HepG2 (cell line): ENCODE data around the gene EXOC6B. TPM values are rescaled to one million over a fixed set of nuclear protein-coding genes. Genes with fewer than 3 reads are reported as not detected.

Experiments used
- AHR ChIP-seq: IDR thresholded peaks from 2 replicates; pipeline ENCODE4 v1.6.1; 2018; ENCODE audit warnings: missing genetic modification reagents, missing compliant biosample characterization
- CEBPZ ChIP-seq: IDR thresholded peaks from 2 replicates; pipeline ENCODE4 v1.6.1; 2012; ENCODE audit warnings: low read length, improper control_type of control experiment
- CHD4 ChIP-seq: fragments of 200-600 bp; sonication (generic); IDR thresholded peaks from 2 replicates; pipeline ENCODE4 v1.7.0; 2017; ENCODE audit warnings: mild to moderate bottlenecking, low read length, borderline replicate concordance
- DZIP1 ChIP-seq: sonication (generic); formaldehyde crosslinking; IDR thresholded peaks from 2 replicates; pipeline ENCODE4 v1.5.0; 2020; ENCODE audit warnings: mild to moderate bottlenecking, missing genetic modification reagents
- HDAC2 ChIP-seq: sonication (generic); formaldehyde crosslinking; IDR thresholded peaks from 2 replicates; pipeline ENCODE4 v1.4.0; 2020; ENCODE audit warnings: missing genetic modification reagents
- HINFP ChIP-seq: sonication (generic); formaldehyde crosslinking; IDR thresholded peaks from 2 replicates; pipeline ENCODE4 v1.4.0; 2020; ENCODE audit warnings: low read depth, mild to moderate bottlenecking, missing genetic modification reagents
- IRF1 ChIP-seq: sonication (generic); formaldehyde crosslinking; IDR thresholded peaks from 2 replicates; pipeline ENCODE4 v1.4.0; 2020; ENCODE audit warnings: low read depth, mild to moderate bottlenecking, missing genetic modification reagents
- ISL2 ChIP-seq: sonication (generic); formaldehyde crosslinking; IDR thresholded peaks from 2 replicates; pipeline ENCODE4 v1.5.0; 2020; ENCODE audit warnings: missing genetic modification reagents
- MIER2 ChIP-seq: IDR thresholded peaks from 2 replicates; pipeline ENCODE4 v1.6.1; 2016; ENCODE audit warnings: missing biosample characterization, missing genetic modification reagents
- PPARG ChIP-seq: conservative IDR thresholded peaks from 2 replicates; pipeline ENCODE4 v1.6.1; 2016; ENCODE audit warnings: missing biosample characterization, missing genetic modification reagents
- RFX5 ChIP-seq: IDR thresholded peaks from 2 replicates; pipeline ENCODE4 v1.6.1; 2011; ENCODE audit warnings: low read depth, low read length, improper control_type of control experiment
- YEATS4 ChIP-seq: sonication (generic); formaldehyde crosslinking; IDR thresholded peaks from 2 replicates; pipeline ENCODE4 v1.4.0; 2020; ENCODE audit warnings: missing genetic modification reagents, borderline replicate concordance
- ZBTB34 ChIP-seq: sonication (generic); formaldehyde crosslinking; IDR thresholded peaks from 2 replicates; pipeline ENCODE4 v1.8.0; 2022; ENCODE audit warnings: mild to moderate bottlenecking, missing genetic modification reagents
- ZNF136 ChIP-seq: sonication (generic); formaldehyde crosslinking; IDR thresholded peaks from 2 replicates; pipeline ENCODE4 v1.8.1; 2022; ENCODE audit warnings: low read depth, mild to moderate bottlenecking, moderate library complexity, missing genetic modification reagents
- ZNF143 ChIP-seq: sonication (generic); formaldehyde crosslinking; IDR thresholded peaks from 2 replicates; pipeline ENCODE4 v1.4.0; 2020; ENCODE audit warnings: missing genetic modification reagents
- ZNF619 ChIP-seq: sonication (generic); formaldehyde crosslinking; IDR thresholded peaks from 2 replicates; pipeline ENCODE4 v1.4.0; 2020; ENCODE audit warnings: mild to moderate bottlenecking, missing genetic modification reagents
- polyA plus RNA-seq, 8 experiments: library from polyadenylated mRNA; depleted of rRNA in 3 of 8; stranded (reverse) in 7 of 8; unstranded in 1 of 8; fragments of >200 nt; fragmentation: Illumina TruSeq in 4 of 8; extraction: Trizol in 4 of 8; gene quantifications; 2 replicates each; pipeline versions ENCODE4 v1.2.1 to v1.2.3, GENCODE V29; 2011 to 2016; ENCODE audit warnings: low read depth in 4 of 8, missing spikeins in 1 of 8, mixed read lengths in 1 of 8; ENCODE audit not compliant: insufficient read depth in 1 of 8
- total RNA-seq, 5 experiments: library from RNA; depleted of rRNA; stranded (reverse); fragments of >200 nt; fragmentation: Illumina TruSeq; extraction: Trizol; gene quantifications; 2 replicates each; pipeline ENCODE4 v1.2.3, GENCODE V29; 2016; ENCODE audit warnings: low read depth in 1 of 5
- TF ChIP-seq, protein P1 (sequence below): IDR thresholded peaks from 2 replicates; pipeline ENCODE4 v1.6.1; 2016; ENCODE audit warnings: missing compliant biosample characterization, missing genetic modification reagents, borderline replicate concordance
- TF ChIP-seq, protein P2 (sequence below): sonication (generic); formaldehyde crosslinking; IDR thresholded peaks from 2 replicates; pipeline ENCODE4 v1.8.1; 2023; ENCODE audit warnings: mild to moderate bottlenecking, missing genetic modification reagents, borderline replicate concordance

The EXOC6B gene
- total and polyA plus RNA-seq, 2 of the 13 experiments (the other 11 are each of a cell fraction or from before 2014, with no cell fraction given) = 9.1 to 15.9 TPM

GRCh38 chr2:72548081-72548764 is 277.6 kb downstream of the EXOC6B start (continued):
- no peak for TF ChIP-seq CEBPZ
- no peak for TF ChIP-seq IRF1
- peak; percentile 75 for TF ChIP-seq ISL2 (CRISPR knock-in tag)
- TF ChIP-seq ZNF619 (CRISPR knock-in tag) = no peak
- no peak for TF ChIP-seq HINFP (CRISPR knock-in tag)
- TF ChIP-seq AHR (CRISPR knock-in tag) = no peak
- TF ChIP-seq ZNF136 (CRISPR knock-in tag) = no peak
- no peak for TF ChIP-seq ZBTB34 (CRISPR knock-in tag)
- no peak for TF ChIP-seq MIER2 (CRISPR knock-in tag)
- no peak for TF ChIP-seq DZIP1 (CRISPR knock-in tag)
- no peak for TF ChIP-seq YEATS4 (CRISPR knock-in tag)
- TF ChIP-seq, protein P1, sequence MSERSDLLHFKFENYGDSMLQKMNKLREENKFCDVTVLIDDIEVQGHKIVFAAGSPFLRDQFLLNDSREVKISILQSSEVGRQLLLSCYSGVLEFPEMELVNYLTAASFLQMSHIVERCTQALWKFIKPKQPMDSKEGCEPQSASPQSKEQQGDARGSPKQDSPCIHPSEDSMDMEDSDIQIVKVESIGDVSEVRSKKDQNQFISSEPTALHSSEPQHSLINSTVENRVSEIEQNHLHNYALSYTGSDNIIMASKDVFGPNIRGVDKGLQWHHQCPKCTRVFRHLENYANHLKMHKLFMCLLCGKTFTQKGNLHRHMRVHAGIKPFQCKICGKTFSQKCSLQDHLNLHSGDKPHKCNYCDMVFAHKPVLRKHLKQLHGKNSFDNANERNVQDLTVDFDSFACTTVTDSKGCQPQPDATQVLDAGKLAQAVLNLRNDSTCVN (CRISPR knock-in tag) = no peak
- TF ChIP-seq PPARG (CRISPR knock-in tag) = no peak
- TF ChIP-seq CHD4 = no peak
- TF ChIP-seq ZNF143 (CRISPR knock-in tag) = no peak
- peak; percentile 21; the same call in 1 of the 2 replicates for TF ChIP-seq HDAC2 (CRISPR knock-in tag)
- TF ChIP-seq, protein P2, sequence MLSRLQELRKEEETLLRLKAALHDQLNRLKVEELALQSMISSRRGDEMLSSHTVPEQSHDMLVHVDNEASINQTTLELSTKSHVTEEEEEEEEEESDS = no peak
- no peak for TF ChIP-seq RFX5
